Effector memory CD4-positive, alpha-beta T cell (primary cell): ENCODE results near the gene KLHL7.
"Not testable (repeated sequence)": the region's sequence is repeated elsewhere in the genome, so short reads cannot be mapped to it uniquely, and the experiment has no call there.

ENCODE experiments used
- DNase-seq, 3 donors: peaks; one replicate each; pipeline ENCODE4 v3.0.0-alpha.2; 2020
- H3K27ac ChIP-seq: 2 replicates; pipeline ENCODE4 v1.7.0; 2013; ENCODE audit warnings: mild to moderate bottlenecking, low read length, moderate library complexity; ENCODE audit not compliant: insufficient read depth, poor library complexity, severe bottlenecking
- H3K27me3 ChIP-seq: replicated peaks from 2 replicates; pipeline ENCODE4 v1.7.0; 2013; ENCODE audit warnings: mild to moderate bottlenecking, low read length; ENCODE audit not compliant: insufficient read depth, control insufficient read depth, poor library complexity, severe bottlenecking
- H3K36me3 ChIP-seq: 2 replicates; pipeline ENCODE4 v1.7.0; 2013; ENCODE audit warnings: mild to moderate bottlenecking, low read length, moderate library complexity; ENCODE audit not compliant: control insufficient read depth, insufficient read depth
- H3K4me1 ChIP-seq: 2 replicates; pipeline ENCODE4 v1.7.0; 2013; ENCODE audit warnings: low read length, mild to moderate bottlenecking; ENCODE audit not compliant: control insufficient read depth, insufficient read depth, poor library complexity, severe bottlenecking
- H3K4me3 ChIP-seq: 2 replicates; pipeline ENCODE4 v1.7.0; 2013; ENCODE audit warnings: low read length, low read depth, mild to moderate bottlenecking; ENCODE audit not compliant: insufficient read depth, poor library complexity, severe bottlenecking
- H3K9me3 ChIP-seq: 2 replicates; pipeline ENCODE4 v1.7.0; 2013; ENCODE audit warnings: mild to moderate bottlenecking, low read length, moderate library complexity; ENCODE audit not compliant: control insufficient read depth

KLHL7 gene

GRCh38 chr7:23222439-23223030 is 117.0 kb downstream of the KLHL7 start:
- Histone ChIP-seq H3K4me3 (no peak overlapping the region), H3K9me3 (no peaks in the 10 kb centered on the region), H3K27ac (no peak overlapping the region), H3K4me1 (no peaks in the 10 kb centered on the region), H3K36me3 (no peaks in the 10 kb centered on the region), H3K27me3 (no peaks in the 10 kb centered on the region)
- no peak for DNase-seq

- H3K27ac ChIP-seq, H3K27me3 ChIP-seq, H3K36me3 ChIP-seq, H3K4me3 ChIP-seq, H3K9me3 ChIP-seq, H3K4me1 ChIP-seq, DNase-seq: not testable (repeated sequence)
Measured at GRCh38 chr7:23224364-23224763, 118.8 kb downstream of the KLHL7 start.

GRCh38 chr7:23226844-23227450 is 121.4 kb downstream of the KLHL7 start:
- no peaks in the 10 kb centered on the region for H3K27me3 ChIP-seq
- DNase-seq, result no peak
- H3K4me1 ChIP-seq, result no peaks in the 10 kb centered on the region
- no peaks in the 10 kb centered on the region for H3K36me3 ChIP-seq
- H3K4me3 ChIP-seq, result no peak overlapping the region
- no peaks in the 10 kb centered on the region for H3K9me3 ChIP-seq
- H3K27ac ChIP-seq, result no peak overlapping the region
